Transverse colon (tissue), 4 donors: ENCODE results near the gene CFAP61. TPM values are rescaled to one million over a fixed set of nuclear protein-coding genes. Genes with fewer than 3 reads are reported as not detected.

Source experiments
- DNase-seq: peaks from one replicate; pipeline ENCODE4 v3.0.0-alpha.2; 2019
- H3K27ac ChIP-seq, 4 donors: fragments of 200-600 bp; sonication (generic); 2 replicates each; pipeline ENCODE4 v1.5.1; 2016 to 2018; ENCODE audit warnings: inconsistent platforms in 4 of 4
- H3K27me3 ChIP-seq: fragments of 200-600 bp; sonication (generic); 2 replicates; pipeline ENCODE4 v1.5.1; 2017; ENCODE audit warnings: inconsistent platforms
- H3K36me3 ChIP-seq, 4 donors: fragments of 200-600 bp; sonication (generic); 2 replicates each; pipeline ENCODE4 v1.5.1; 2017 to 2019; ENCODE audit warnings: inconsistent platforms in 4 of 4
- H3K4me1 ChIP-seq, 4 donors: fragments of 200-600 bp; sonication (generic); 2 replicates each; pipeline ENCODE4 v1.5.1; 2017 to 2020; ENCODE audit warnings: inconsistent platforms in 4 of 4
- H3K4me3 ChIP-seq, 4 donors: fragments of 200-600 bp; sonication (generic); 1 replicate in 1 of 4; 2 replicates in 3 of 4; pipeline versions ENCODE4 v1.5.1 to v1.6.1; 2017 to 2019; ENCODE audit warnings: inconsistent platforms in 4 of 4
- H3K9me3 ChIP-seq, 2 donors: fragments of 200-600 bp; sonication (generic); 2 replicates each; pipeline ENCODE4 v1.5.1; 2017 to 2019; ENCODE audit warnings: inconsistent platforms in 2 of 2
- CTCF ChIP-seq, 5 experiments: fragments of 200-600 bp in 3 of 5; fragments of 450-650 bp in 2 of 5; sonication (generic) in 3 of 5; IDR thresholded peaks; 1 replicate in 2 of 5; 2 replicates in 3 of 5; pipeline ENCODE4 v1.5.1; 2016 to 2017; ENCODE audit warnings: antibody characterized with exemption in 5 of 5, inconsistent platforms in 3 of 5, mild to moderate bottlenecking in 2 of 5, moderate library complexity in 1 of 5
- EP300 ChIP-seq: sonication (generic); formaldehyde crosslinking; IDR thresholded peaks from one replicate; pipeline ENCODE4 v1.6.1; 2017; ENCODE audit warnings: antibody characterized with exemption, low read depth
- POLR2A ChIP-seq: fragments of 450-650 bp; IDR thresholded peaks from one replicate; pipeline ENCODE4 v1.6.1; 2016; ENCODE audit warnings: antibody characterized with exemption, mild to moderate bottlenecking, moderate library complexity
- POLR2AphosphoS5 ChIP-seq, 3 donors: sonication (generic); formaldehyde crosslinking; IDR thresholded peaks; one replicate each; pipeline ENCODE4 v1.6.1; 2016; ENCODE audit warnings: antibody characterized with exemption in 3 of 3
- WGBS, 2 donors: methylation state at CpG; one replicate each; pipeline ENCODE4 v1.1.5; 2018; ENCODE audit warnings: low coverage in 1 of 2; 5-methylcytosine and 5-hydroxymethylcytosine counted together
- in situ Hi-C, 4 donors: fragments of 200-750 bp; cut with MboI; loops; one replicate each; pipeline versions ENCODE4 v1.15.0 to v1.15.1; 2017; ENCODE audit warnings: low sequenced_read_pairs in 3 of 4, low pct_ligation_motif_present in 1 of 4, low pct_unique_long_range_greater_than_20kb in 1 of 4
- intact Hi-C: fragments of 100-400 bp; cut with DNase I; formaldehyde crosslinking; loops from one replicate; pipeline ENCODE4 v1.15.1; 2023; ENCODE audit warnings: low total_unique reads
- total RNA-seq, 4 donors: library from RNA; depleted of rRNA; stranded (reverse); fragments of >200 nt; gene quantifications; one replicate each; pipeline ENCODE4 v1.1.0, GENCODE V29; 2016

CFAP61 gene
- total RNA-seq, 4 donors from 2014 or later, result 0.27 TPM; not detected in 3

- H3K4me1 ChIP-seq, result peaks cover 4 to 30% (median 23%) of the 10 kb centered on the region in 4 donors
- no peak overlapping the region for H3K27ac ChIP-seq
- peak overlapping the region in 3 of 4 donors; percentile 5 to 43 (median 23) for H3K4me3 ChIP-seq
- in situ Hi-C loops, result loop anchor here in 3 of 4 donors (25.0 kb wide), 1 partner anchor 193 kb away; no protein-coding TSS in a partner anchor
- 2% methylated on average over 44 of the region's 86 CpGs; no CpG with 5 or more reads in 1 of the 2 donors for WGBS, 2 donors
- H3K36me3 ChIP-seq, result no peaks in the 10 kb centered on the region
- H3K9me3 ChIP-seq, result no peaks in the 10 kb centered on the region
- peaks cover 98% of the 10 kb centered on the region for H3K27me3 ChIP-seq
- peak; percentile 36 for DNase-seq
- intact Hi-C loops, result loop anchor here (10.0 kb wide), 1 partner anchor 195 kb away; no protein-coding TSS in a partner anchor
- no peak for TF ChIP-seq CTCF (IDR thresholded peaks at IDR 0.05)
- TF ChIP-seq POLR2AphosphoS5 (IDR thresholded peaks at IDR 0.05), result no peak
- no peak for TF ChIP-seq POLR2A
Measured at GRCh38 chr20:20369250-20370093, 317.1 kb downstream of the CFAP61 start.

DNA sequence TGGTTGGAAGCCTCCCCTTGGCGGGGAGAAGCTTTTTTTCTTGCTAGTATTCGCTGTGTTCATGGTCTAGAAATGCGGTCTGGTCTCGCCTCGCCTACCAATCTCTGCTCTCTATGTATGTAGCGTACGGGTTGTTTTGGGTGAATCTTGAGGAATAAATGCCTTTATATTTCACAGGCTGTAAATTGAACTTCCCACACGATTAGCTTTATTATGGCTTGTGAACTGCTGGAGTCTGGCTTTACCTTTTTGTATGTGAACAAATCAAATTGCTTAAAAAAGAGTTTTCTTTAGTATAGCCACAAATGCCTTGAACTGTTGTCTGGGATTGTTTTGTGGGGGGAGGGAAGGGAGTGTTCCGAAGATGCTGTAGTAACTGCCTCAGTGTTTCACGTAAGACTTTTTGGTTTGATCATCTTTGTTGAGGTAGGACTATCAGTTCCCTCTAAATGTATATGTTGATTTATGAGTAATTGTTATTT, 317.8 kb downstream of the CFAP61 start:
- peak overlapping the region in 1 of 4 donors; percentile 43 for H3K4me3 ChIP-seq
- DNase-seq, result no peak
- intact Hi-C loops, result no loop called here
- TF ChIP-seq EP300 (no peak), CTCF (IDR thresholded peaks at IDR 0.05) (no peak), POLR2A (no peak), POLR2AphosphoS5 (IDR thresholded peaks at IDR 0.05) (no peak)
- H3K9me3 ChIP-seq, result no peaks in the 10 kb centered on the region
- in situ Hi-C loops, result loop anchor here in 3 of 4 donors (25.0 kb wide), 1 partner anchor 192 kb away; no protein-coding TSS in a partner anchor
- peaks cover 98% of the 10 kb centered on the region for H3K27me3 ChIP-seq
- peaks cover 4 to 28% (median 22%) of the 10 kb centered on the region in 4 donors for H3K4me1 ChIP-seq
- no peaks in the 10 kb centered on the region for H3K36me3 ChIP-seq
- 10 to 14% methylated on average over 5 to 10 of the region's 10 CpGs for WGBS, 2 donors
- no peak overlapping the region for H3K27ac ChIP-seq

- TF ChIP-seq POLR2AphosphoS5 (IDR thresholded peaks at IDR 0.05) (no peak), POLR2A (no peak)
- no peak for DNase-seq
- H3K9me3 ChIP-seq, result no peaks in the 10 kb centered on the region
- WGBS, 2 donors, result 30 to 41% methylated on average over 2 to 7 of the region's 7 CpGs
- intact Hi-C loops, result no loop called here
- in situ Hi-C loops, result loop anchor here in 3 of 4 donors (25.0 kb wide), 1 partner anchor 191 kb away; no protein-coding TSS in a partner anchor
- H3K27ac ChIP-seq, result no peak overlapping the region
- H3K27me3 ChIP-seq, result peaks cover 91% of the 10 kb centered on the region
- no peak overlapping the region for H3K4me3 ChIP-seq
- no peaks in the 10 kb centered on the region for H3K36me3 ChIP-seq
- peaks cover 4 to 28% (median 22%) of the 10 kb centered on the region in 4 donors for H3K4me1 ChIP-seq
Measured at GRCh38 chr20:20371083-20371482, 318.8 kb downstream of the CFAP61 start.

- WGBS, 2 donors, result 38 to 52% methylated on average over 3 of the region's 3 CpGs
- no peak overlapping the region for H3K4me3 ChIP-seq
- TF ChIP-seq CTCF (IDR thresholded peaks at IDR 0.05) (no peak), EP300 (no peak), POLR2AphosphoS5 (IDR thresholded peaks at IDR 0.05) (no peak), POLR2A (no peak)
- H3K36me3 ChIP-seq, result no peaks in the 10 kb centered on the region
- in situ Hi-C loops (loop anchor here in 3 of 4 donors (25.0 kb wide), 1 partner anchor 191 kb away; no protein-coding TSS in a partner anchor), intact Hi-C loops (no loop called here)
- no peak overlapping the region for H3K27ac ChIP-seq
- peaks cover 4 to 26% (median 21%) of the 10 kb centered on the region in 4 donors for H3K4me1 ChIP-seq
- H3K27me3 ChIP-seq, result peaks cover 89% of the 10 kb centered on the region
- H3K9me3 ChIP-seq, result no peaks in the 10 kb centered on the region
- DNase-seq, result no peak
Measured at GRCh38 chr20:20371681-20372080, 319.3 kb downstream of the CFAP61 start.
